ENCODE data around the gene ARTN. TPM values are rescaled to one million over a fixed set of nuclear protein-coding genes. Genes with fewer than 3 reads are reported as not detected.

The ARTN gene
- total RNA-seq, 5 donors from 2014 or later (not counting 1 experiment from before 2014, with no cell fraction given): 0.35 to 1.5 (median 0.51) TPM; not detected in 1

- peaks cover 6 to 20% of the 10 kb centered on the region in 2 donors for H3K36me3 ChIP-seq (ENCODE audit: control insufficient read depth in 2 of 2, extremely low read depth in 1 of 2, insufficient read depth in 1 of 2, low read length in 1 of 2)
- peaks cover 14% of the 10 kb centered on the region for H3K36me3 Mint-ChIP-seq
- WGBS (ENCODE audit: insufficient coverage): 97% methylated on average over 6 of the region's 8 CpGs
- H3K27me3 Mint-ChIP-seq: no peaks in the 10 kb centered on the region
- DNase-seq (no peak), ATAC-seq (replicated peaks in 1 of 4) (no peak)
- no peak overlapping the region for H3K4me3 ChIP-seq (ENCODE audit: control insufficient read depth in 1 of 2, extremely low read depth in 1 of 2, low read length in 1 of 2)
- no peak overlapping the region for H3K4me3 Mint-ChIP-seq
- POLR2A ChIA-PET: interaction anchor here in 1 of 2 donors (0.6 kb wide), 1 partner anchor 1385 kb away, joined by 5 read pairs; no protein-coding TSS in a partner anchor
- H3K9me3 ChIP-seq: no peaks in the 10 kb centered on the region
- no peaks in the 10 kb centered on the region for H3K9me3 Mint-ChIP-seq
- no peaks in the 10 kb centered on the region for H3K27me3 ChIP-seq (replicated peaks in 1 of 2; ENCODE audit: control insufficient read depth in 2 of 2, extremely low read depth in 1 of 2, insufficient read depth in 2 of 2, low read length in 1 of 2)
- CTCF ChIA-PET: no interaction called here
- peaks cover 23 to 28% (median 28%) of the 10 kb centered on the region in 3 donors for H3K4me1 Mint-ChIP-seq
- no peak overlapping the region for H3K27ac ChIP-seq (ENCODE audit: low read length)
- H3K4me1 ChIP-seq (ENCODE audit: control insufficient read depth in 1 of 2, extremely low read depth in 1 of 2, insufficient read depth in 2 of 2, low read length in 2 of 2): peaks cover 4 to 13% of the 10 kb centered on the region in 2 experiments
- H3K27ac Mint-ChIP-seq: no peak overlapping the region
Measured at GRCh38 chr1:43952731-43953346, 19.2 kb downstream of the ARTN start.

GRCh38 chr1:43953361-43953760 is 19.8 kb downstream of the ARTN start:
- Histone ChIP-seq H3K4me1 (ENCODE audit: control insufficient read depth in 1 of 2, extremely low read depth in 1 of 2, insufficient read depth in 2 of 2, low read length in 2 of 2) (peaks cover 2 to 8% of the 10 kb centered on the region in 2 experiments), H3K27me3 (replicated peaks in 1 of 2; ENCODE audit: control insufficient read depth in 2 of 2, extremely low read depth in 1 of 2, insufficient read depth in 2 of 2, low read length in 1 of 2) (no peaks in the 10 kb centered on the region), H3K9me3 (no peaks in the 10 kb centered on the region), H3K27ac (ENCODE audit: low read length) (no peak overlapping the region), H3K4me3 (ENCODE audit: control insufficient read depth in 1 of 2, extremely low read depth in 1 of 2, low read length in 1 of 2) (no peak overlapping the region), H3K36me3 (ENCODE audit: control insufficient read depth in 2 of 2, extremely low read depth in 1 of 2, insufficient read depth in 1 of 2, low read length in 1 of 2) (peaks cover 6 to 25% of the 10 kb centered on the region in 2 donors)
- no peaks in the 10 kb centered on the region for H3K27me3 Mint-ChIP-seq
- H3K27ac Mint-ChIP-seq: no peak overlapping the region
- peaks cover 19% of the 10 kb centered on the region for H3K36me3 Mint-ChIP-seq
- DNase-seq (no peak), ATAC-seq (replicated peaks in 1 of 4) (no peak)
- ChIA-PET POLR2A (interaction anchor here in 1 of 2 donors (0.6 kb wide), 1 partner anchor 1386 kb away, joined by 5 read pairs; no protein-coding TSS in a partner anchor), CTCF (no interaction called here)
- H3K9me3 Mint-ChIP-seq: no peaks in the 10 kb centered on the region
- H3K4me3 Mint-ChIP-seq: no peak overlapping the region
- WGBS (ENCODE audit: insufficient coverage): 93% methylated on average over 2 of the region's 3 CpGs
- peaks cover 18 to 23% (median 22%) of the 10 kb centered on the region in 3 donors for H3K4me1 Mint-ChIP-seq

- CTCF ChIA-PET: no interaction called here
- POLR2A ChIA-PET: no interaction called here
- Histone ChIP-seq H3K27ac (ENCODE audit: low read length) (no peak overlapping the region), H3K36me3 (ENCODE audit: control insufficient read depth in 2 of 2, extremely low read depth in 1 of 2, insufficient read depth in 1 of 2, low read length in 1 of 2) (peaks cover 6 to 28% of the 10 kb centered on the region in 2 donors), H3K9me3 (no peaks in the 10 kb centered on the region), H3K4me3 (ENCODE audit: control insufficient read depth in 1 of 2, extremely low read depth in 1 of 2, low read length in 1 of 2) (no peak overlapping the region), H3K27me3 (replicated peaks in 1 of 2; ENCODE audit: control insufficient read depth in 2 of 2, extremely low read depth in 1 of 2, insufficient read depth in 2 of 2, low read length in 1 of 2) (no peaks in the 10 kb centered on the region), H3K4me1 (ENCODE audit: control insufficient read depth in 1 of 2, extremely low read depth in 1 of 2, insufficient read depth in 2 of 2, low read length in 2 of 2) (peaks cover 0 to 2% of the 10 kb centered on the region in 2 experiments)
- H3K27me3 Mint-ChIP-seq: no peaks in the 10 kb centered on the region
- WGBS (ENCODE audit: insufficient coverage): 85% methylated on average over 4 of the region's 5 CpGs
- no peak overlapping the region for H3K27ac Mint-ChIP-seq
- no peaks in the 10 kb centered on the region for H3K9me3 Mint-ChIP-seq
- ATAC-seq (replicated peaks in 1 of 4) (no peak), DNase-seq (no peak)
- no peak overlapping the region for H3K4me3 Mint-ChIP-seq
- peaks cover 22% of the 10 kb centered on the region for H3K36me3 Mint-ChIP-seq
- peaks cover 13 to 16% (median 16%) of the 10 kb centered on the region in 3 donors for H3K4me1 Mint-ChIP-seq
Measured at GRCh38 chr1:43954036-43954435, 20.4 kb downstream of the ARTN start.

GRCh38 chr1:43956234-43956633 is 22.6 kb downstream of the ARTN start:
- no peak overlapping the region for H3K27ac ChIP-seq (ENCODE audit: low read length)
- H3K9me3 ChIP-seq: no peaks in the 10 kb centered on the region
- H3K36me3 ChIP-seq (ENCODE audit: control insufficient read depth in 2 of 2, extremely low read depth in 1 of 2, insufficient read depth in 1 of 2, low read length in 1 of 2): peaks cover 6 to 31% of the 10 kb centered on the region in 2 donors
- Mint-ChIP-seq H3K27ac (no peak overlapping the region), H3K27me3 (no peaks in the 10 kb centered on the region), H3K9me3 (no peaks in the 10 kb centered on the region), H3K36me3 (peaks cover 21% of the 10 kb centered on the region), H3K4me3 (no peak overlapping the region), H3K4me1 (peaks cover 0 to 4% (median 2%) of the 10 kb centered on the region in 3 donors)
- no peaks in the 10 kb centered on the region for H3K4me1 ChIP-seq (ENCODE audit: control insufficient read depth in 1 of 2, extremely low read depth in 1 of 2, insufficient read depth in 2 of 2, low read length in 2 of 2)
- CTCF ChIA-PET: interaction anchor here in 1 of 2 donors (0.5 kb wide), 1 partner anchor 125 kb away, joined by 3 read pairs; no protein-coding TSS in a partner anchor
- no peaks in the 10 kb centered on the region for H3K27me3 ChIP-seq (replicated peaks in 1 of 2; ENCODE audit: control insufficient read depth in 2 of 2, extremely low read depth in 1 of 2, insufficient read depth in 2 of 2, low read length in 1 of 2)
- no peak for ATAC-seq (replicated peaks in 1 of 4)
- no peak for DNase-seq
- WGBS (ENCODE audit: insufficient coverage): 95% methylated on average over 6 of the region's 8 CpGs
- POLR2A ChIA-PET: no interaction called here
- H3K4me3 ChIP-seq (ENCODE audit: control insufficient read depth in 1 of 2, extremely low read depth in 1 of 2, low read length in 1 of 2): no peak overlapping the region

- no peak overlapping the region for H3K4me3 Mint-ChIP-seq
Measured at GRCh38 chr1:43957407-43958040, 23.9 kb downstream of the ARTN start.

GRCh38 chr1:43958351-43959255 is 25.0 kb downstream of the ARTN start:
- no peak for DNase-seq
- Mint-ChIP-seq H3K4me3 (no peak overlapping the region), H3K27ac (no peak overlapping the region), H3K9me3 (no peaks in the 10 kb centered on the region), H3K4me1 (peaks cover 0 to 2% (median 0%) of the 10 kb centered on the region in 3 donors), H3K27me3 (no peaks in the 10 kb centered on the region), H3K36me3 (peaks cover 27% of the 10 kb centered on the region)
- H3K4me3 ChIP-seq (ENCODE audit: control insufficient read depth in 1 of 2, extremely low read depth in 1 of 2, low read length in 1 of 2): no peak overlapping the region
- no CpG with 5 or more reads among the region's 9 CpGs for WGBS (ENCODE audit: insufficient coverage)
- ChIA-PET POLR2A (no interaction called here), CTCF (no interaction called here)
- no peak for ATAC-seq (replicated peaks in 1 of 4)
- no peaks in the 10 kb centered on the region for H3K4me1 ChIP-seq (ENCODE audit: control insufficient read depth in 1 of 2, extremely low read depth in 1 of 2, insufficient read depth in 2 of 2, low read length in 2 of 2)
- H3K27ac ChIP-seq (ENCODE audit: low read length): no peak overlapping the region
- H3K27me3 ChIP-seq (replicated peaks in 1 of 2; ENCODE audit: control insufficient read depth in 2 of 2, extremely low read depth in 1 of 2, insufficient read depth in 2 of 2, low read length in 1 of 2): no peaks in the 10 kb centered on the region
- H3K36me3 ChIP-seq (ENCODE audit: control insufficient read depth in 2 of 2, extremely low read depth in 1 of 2, insufficient read depth in 1 of 2, low read length in 1 of 2): peaks cover 6 to 41% of the 10 kb centered on the region in 2 donors
- no peaks in the 10 kb centered on the region for H3K9me3 ChIP-seq

More at GRCh38 chr1:43957407-43958040, 23.9 kb downstream of the ARTN start:
- no peak for ATAC-seq (replicated peaks in 1 of 4)
- Histone ChIP-seq H3K36me3 (ENCODE audit: control insufficient read depth in 2 of 2, extremely low read depth in 1 of 2, insufficient read depth in 1 of 2, low read length in 1 of 2) (peaks cover 6 to 37% of the 10 kb centered on the region in 2 donors), H3K4me1 (ENCODE audit: control insufficient read depth in 1 of 2, extremely low read depth in 1 of 2, insufficient read depth in 2 of 2, low read length in 2 of 2) (no peaks in the 10 kb centered on the region), H3K27ac (ENCODE audit: low read length) (no peak overlapping the region), H3K27me3 (replicated peaks in 1 of 2; ENCODE audit: control insufficient read depth in 2 of 2, extremely low read depth in 1 of 2, insufficient read depth in 2 of 2, low read length in 1 of 2) (no peaks in the 10 kb centered on the region), H3K9me3 (no peaks in the 10 kb centered on the region), H3K4me3 (ENCODE audit: control insufficient read depth in 1 of 2, extremely low read depth in 1 of 2, low read length in 1 of 2) (no peak overlapping the region)
- peaks cover 0 to 2% (median 0%) of the 10 kb centered on the region in 3 donors for H3K4me1 Mint-ChIP-seq
- WGBS (ENCODE audit: insufficient coverage): 95% methylated on average over 6 of the region's 7 CpGs
- ChIA-PET POLR2A (no interaction called here), CTCF (no interaction called here)
- no peak for DNase-seq
- H3K27me3 Mint-ChIP-seq: no peaks in the 10 kb centered on the region
- H3K27ac Mint-ChIP-seq: no peak overlapping the region
- H3K9me3 Mint-ChIP-seq: no peaks in the 10 kb centered on the region
- H3K36me3 Mint-ChIP-seq: peaks cover 26% of the 10 kb centered on the region

Measured in T-cell (primary cell).